Glutamatergic neuron (in vitro differentiated cells): Measurements from ENCODE around the gene NUP210. TPM values are rescaled to one million over a fixed set of nuclear protein-coding genes. Genes with fewer than 3 reads are reported as not detected.

ENCODE experiments used
- DNase-seq: peaks from one replicate; pipeline ENCODE4 v3.0.0; 2022
- H3K27ac Mint-ChIP-seq: one replicate; pipeline ENCODE4 v1.8.0; 2020; ENCODE audit warnings: mild to moderate bottlenecking, mixed read lengths, inconsistent platforms; ENCODE audit not compliant: unreplicated experiment
- H3K27me3 Mint-ChIP-seq: one replicate; pipeline ENCODE4 v1.8.0; 2020; ENCODE audit warnings: mild to moderate bottlenecking, moderate library complexity, mixed read lengths, inconsistent platforms; ENCODE audit not compliant: unreplicated experiment
- H3K36me3 Mint-ChIP-seq: one replicate; pipeline ENCODE4 v1.8.0; 2020; ENCODE audit warnings: mild to moderate bottlenecking, mixed read lengths, inconsistent platforms; ENCODE audit not compliant: unreplicated experiment
- H3K4me1 Mint-ChIP-seq: one replicate; pipeline ENCODE4 v1.8.0; 2020; ENCODE audit warnings: mild to moderate bottlenecking, low read depth, mixed read lengths, inconsistent platforms; ENCODE audit not compliant: unreplicated experiment
- H3K4me3 Mint-ChIP-seq: one replicate; pipeline ENCODE4 v1.8.0; 2020; ENCODE audit warnings: mild to moderate bottlenecking, mixed read lengths, inconsistent platforms; ENCODE audit not compliant: unreplicated experiment
- H3K9me3 Mint-ChIP-seq: one replicate; pipeline ENCODE4 v1.8.0; 2020; ENCODE audit warnings: mild to moderate bottlenecking, moderate library complexity, mixed read lengths, inconsistent platforms; ENCODE audit not compliant: unreplicated experiment
- CTCF ChIP-seq: fragments of 200-600 bp; sonication (generic); IDR thresholded peaks from one replicate; pipeline ENCODE4 v1.5.0; 2021; ENCODE audit not compliant: partially characterized antibody, unreplicated experiment
- total RNA-seq: library from RNA; stranded (reverse); fragmentation: NEBNext Ultra II Directional; extraction: Animal tissue kit (Norgen Biotek cat#: 25700); gene quantifications from one replicate; pipeline ENCODE4 v1.2.1, GENCODE V29; 2021; ENCODE audit not compliant: unreplicated experiment

NUP210 gene
- total RNA-seq, 1 donor from 2014 or later = 2.4 TPM

GRCh38 chr3:13415997-13416793, 3.9 kb downstream of the NUP210 start:
- TF ChIP-seq CTCF = peak; percentile 58

GRCh38 chr3:13415236-13415986, 4.7 kb downstream of the NUP210 start:
- H3K9me3 Mint-ChIP-seq = peaks cover 2% of the 10 kb centered on the region
- H3K4me3 Mint-ChIP-seq = no peak overlapping the region
- TF ChIP-seq CTCF = no peak
- peaks cover 7% of the 10 kb centered on the region for H3K27me3 Mint-ChIP-seq
- H3K4me1 Mint-ChIP-seq = no peaks in the 10 kb centered on the region
- H3K36me3 Mint-ChIP-seq = no peaks in the 10 kb centered on the region
- H3K27ac Mint-ChIP-seq = no peak overlapping the region
- DNase-seq = no peak

More at GRCh38 chr3:13415997-13416793, 3.9 kb downstream of the NUP210 start:
- no peaks in the 10 kb centered on the region for H3K36me3 Mint-ChIP-seq
- H3K4me3 Mint-ChIP-seq = no peak overlapping the region
- no peak overlapping the region for H3K27ac Mint-ChIP-seq
- peaks cover 3% of the 10 kb centered on the region for H3K9me3 Mint-ChIP-seq
- H3K4me1 Mint-ChIP-seq = no peaks in the 10 kb centered on the region
- peak; percentile 43 for DNase-seq
- peaks cover 11% of the 10 kb centered on the region for H3K27me3 Mint-ChIP-seq

GRCh38 chr3:13414040-13414729, 5.9 kb downstream of the NUP210 start:
- H3K4me3 Mint-ChIP-seq = no peak overlapping the region
- peaks cover 2% of the 10 kb centered on the region for H3K9me3 Mint-ChIP-seq
- DNase-seq = no peak
- H3K27me3 Mint-ChIP-seq = peaks cover 7% of the 10 kb centered on the region
- no peak overlapping the region for H3K27ac Mint-ChIP-seq
- H3K36me3 Mint-ChIP-seq = peaks cover 1% of the 10 kb centered on the region
- H3K4me1 Mint-ChIP-seq = no peaks in the 10 kb centered on the region
- no peak for TF ChIP-seq CTCF

- Mint-ChIP-seq H3K4me1 (no peaks in the 10 kb centered on the region), H3K36me3 (peaks cover 15% of the 10 kb centered on the region)
- no peak for DNase-seq
Observed at GRCh38 chr3:13411186-13411860, 8.8 kb downstream of the NUP210 start.

More at GRCh38 chr3:13411186-13411860, 8.8 kb downstream of the NUP210 start:
- no peak overlapping the region for H3K27ac Mint-ChIP-seq
- H3K27me3 Mint-ChIP-seq = peaks cover 5% of the 10 kb centered on the region
- no peak overlapping the region for H3K4me3 Mint-ChIP-seq
- peaks cover 5% of the 10 kb centered on the region for H3K9me3 Mint-ChIP-seq
- no peak for TF ChIP-seq CTCF
